Kidney epithelial cell (primary cell): ENCODE data around the gene TAF11L11. TPM values are rescaled to one million over a fixed set of nuclear protein-coding genes. Genes with fewer than 3 reads are reported as not detected.
"Not testable (repeated sequence)": the region's sequence is repeated elsewhere in the genome, so short reads cannot be mapped to it uniquely, and the experiment has no call there.

ENCODE experiments used
- DNase-seq: peaks from one replicate; pipeline ENCODE4 v3.0.0-alpha.2; 2010; ENCODE audit warnings: low read depth
- H3K27me3 ChIP-seq: 2 replicates; pipeline ENCODE4 v1.6.0; 2011; ENCODE audit warnings: low read length; ENCODE audit not compliant: control insufficient read depth, insufficient read depth
- H3K36me3 ChIP-seq: 2 replicates; pipeline ENCODE4 v1.5.1; 2011; ENCODE audit warnings: low read length; ENCODE audit not compliant: control insufficient read depth, insufficient read depth
- H3K4me3 ChIP-seq: 2 replicates; pipeline ENCODE4 v1.5.1; 2011; ENCODE audit warnings: low read depth, mild to moderate bottlenecking, control low read depth, low read length
- CTCF ChIP-seq: IDR thresholded peaks from 2 replicates; pipeline ENCODE4 v1.5.1; 2011; ENCODE audit warnings: mild to moderate bottlenecking, moderate library complexity, low read length, control low read depth, inconsistent platforms; ENCODE audit not compliant: insufficient read depth, poor library complexity, severe bottlenecking
- total RNA-seq: library from RNA; depleted of rRNA; stranded (reverse); fragments of >200 nt; gene quantifications from 2 replicates; pipeline ENCODE4 v1.2.3, GENCODE V29; 2015

Gene TAF11L11
- not detected in 2 replicates for total RNA-seq

- H3K4me3 ChIP-seq, DNase-seq: not testable (repeated sequence)
These were observed at the start of gene TAF11L11 for GRCh38 chr5:17603880-17604279. Gene TAF11L11, plus strand, starts transcription at chr5:17604183.

GRCh38 chr5:17585658-17586057, 18.3 kb upstream of the TAF11L11 start, which contains the start of gene TAF11L7:
Gene TAF11L7, minus strand, starts transcription at chr5:17585758.
- not testable (repeated sequence) for DNase-seq, H3K27me3 ChIP-seq, H3K4me3 ChIP-seq, H3K36me3 ChIP-seq

More at GRCh38 chr5:17603880-17604279, at the start of gene TAF11L11:
- not testable (repeated sequence) for H3K36me3 ChIP-seq, H3K27me3 ChIP-seq

- H3K27me3 ChIP-seq, H3K4me3 ChIP-seq, H3K36me3 ChIP-seq, DNase-seq: not testable (repeated sequence)
These were observed 13.1 kb upstream of the TAF11L11 start, which contains the start of gene TAF11L8 for GRCh38 chr5:17590860-17591259. Gene TAF11L8, minus strand, starts transcription at chr5:17590960.

GRCh38 chr5:17594255-17594654, 9.7 kb upstream of the TAF11L11 start, which contains the start of gene TAF11L9:
Gene TAF11L9, minus strand, starts transcription at chr5:17594394.
- not testable (repeated sequence) for H3K27me3 ChIP-seq, H3K4me3 ChIP-seq, H3K36me3 ChIP-seq, DNase-seq

- not testable (repeated sequence) for H3K36me3 ChIP-seq, H3K27me3 ChIP-seq, H3K4me3 ChIP-seq, DNase-seq
These were observed 6.3 kb upstream of the TAF11L11 start, which contains the start of gene TAF11L10 for GRCh38 chr5:17597728-17598127. Gene TAF11L10, minus strand, starts transcription at chr5:17597828.

GRCh38 chr5:17604951-17605350, 968 bp downstream of the TAF11L11 start:
- TF ChIP-seq CTCF: no peak

GRCh38 chr5:17607461-17607860, 3.5 kb downstream of the TAF11L11 start:
- H3K36me3 ChIP-seq, H3K27me3 ChIP-seq, DNase-seq: not testable (repeated sequence)

More at GRCh38 chr5:17604951-17605350, 968 bp downstream of the TAF11L11 start:
- DNase-seq: no peak
- H3K27me3 ChIP-seq: no peaks in the 10 kb centered on the region
- H3K4me3 ChIP-seq: no peak overlapping the region
- no peaks in the 10 kb centered on the region for H3K36me3 ChIP-seq

GRCh38 chr5:17610092-17610491, 6.1 kb downstream of the TAF11L11 start, which contains the start of gene TAF11L12:
Gene TAF11L12, plus strand, starts transcription at chr5:17610392.
- not testable (repeated sequence) for H3K4me3 ChIP-seq, DNase-seq, H3K27me3 ChIP-seq, H3K36me3 ChIP-seq

More at GRCh38 chr5:17607461-17607860, 3.5 kb downstream of the TAF11L11 start:
- not testable (repeated sequence) for H3K4me3 ChIP-seq

- no peak for TF ChIP-seq CTCF
- no peak overlapping the region for H3K4me3 ChIP-seq
- DNase-seq: no peak
These were observed 11.1 kb downstream of the TAF11L11 start for GRCh38 chr5:17614872-17615605.

More at GRCh38 chr5:17614872-17615605, 11.1 kb downstream of the TAF11L11 start:
- Histone ChIP-seq H3K27me3 (no peaks in the 10 kb centered on the region), H3K36me3 (no peaks in the 10 kb centered on the region)
